Tibial artery (tissue), 4 donors: ENCODE data around the gene GBA3.

Source experiments
- DNase-seq, 2 donors: peaks; one replicate each; pipeline ENCODE4 v3.0.0-alpha.2; 2019
- H3K27ac ChIP-seq, 2 donors: fragments of 200-600 bp; sonication (generic) in 1 of 2; 1 replicate in 1 of 2; 2 replicates in 1 of 2; pipeline ENCODE4 v1.5.1; 2018 to 2019; ENCODE audit warnings: mild to moderate bottlenecking in 1 of 2
- H3K27me3 ChIP-seq, 2 donors: fragments of 200-600 bp; sonication (generic) in 1 of 2; one replicate each; pipeline versions ENCODE4 v1.5.1 to v1.6.0; 2016 to 2019
- H3K36me3 ChIP-seq, 3 donors: fragments of 200-600 bp; sonication (generic) in 2 of 3; one replicate each; pipeline ENCODE4 v1.5.1; 2016 to 2019; ENCODE audit warnings: mild to moderate bottlenecking in 2 of 3
- H3K4me1 ChIP-seq, 4 donors: fragments of 200-600 bp; sonication (generic) in 2 of 4; 1 replicate in 3 of 4; 2 replicates in 1 of 4; pipeline ENCODE4 v1.5.1; 2016 to 2019
- H3K4me3 ChIP-seq, 2 donors: fragments of 200-600 bp; sonication (generic) in 1 of 2; 1 replicate in 1 of 2; 2 replicates in 1 of 2; pipeline ENCODE4 v1.5.1; 2018 to 2019; ENCODE audit warnings: mild to moderate bottlenecking in 2 of 2
- H3K9me3 ChIP-seq, 3 donors: fragments of 200-600 bp; sonication (generic) in 1 of 3; one replicate each; pipeline ENCODE4 v1.5.1; 2016 to 2019
- CTCF ChIP-seq, 2 experiments: fragments of 200-600 bp in 1 of 2; fragments of 450-650 bp in 1 of 2; IDR thresholded peaks; one replicate each; pipeline ENCODE4 v1.5.1; 2017 to 2019; ENCODE audit warnings: antibody characterized with exemption in 2 of 2, mild to moderate bottlenecking in 1 of 2, moderate library complexity in 1 of 2
- intact Hi-C: fragments of 100-400 bp; cut with DNase I; formaldehyde crosslinking; loops from one replicate; pipeline ENCODE4 v1.15.0; 2023; ENCODE audit warnings: low total_unique reads

The GBA3 gene

GRCh38 chr4:22692736-22693135, at the start of gene GBA3:
TSS of gene GBA3 (plus strand) at chr4:22692937.
- H3K4me1 ChIP-seq = no peaks in the 10 kb centered on the region
- H3K27me3 ChIP-seq = no peaks in the 10 kb centered on the region
- H3K9me3 ChIP-seq = no peaks in the 10 kb centered on the region
- no peak for DNase-seq
- no peaks in the 10 kb centered on the region for H3K36me3 ChIP-seq
- intact Hi-C loops = loop anchor here (2.0 to 10.0 kb wide), 2 partner anchors 280 to 908 kb away; no protein-coding TSS in a partner anchor
- no peak within 1 kb of the TSS for H3K27ac ChIP-seq
- no peak for TF ChIP-seq CTCF (IDR thresholded peaks at IDR 0.05)
- H3K4me3 ChIP-seq = no peak within 1 kb of the TSS

- Histone ChIP-seq H3K4me1 (no peaks in the 10 kb centered on the region), H3K27ac (no peak overlapping the region), H3K9me3 (peaks cover 0 to 11% (median 7%) of the 10 kb centered on the region in 3 donors), H3K27me3 (no peaks in the 10 kb centered on the region), H3K4me3 (no peak overlapping the region), H3K36me3 (no peaks in the 10 kb centered on the region)
- DNase-seq = no peak
- TF ChIP-seq CTCF (IDR thresholded peaks at IDR 0.05) = no peak
- intact Hi-C loops = no loop called here
Measured at GRCh38 chr4:22643952-22644351, 48.8 kb upstream of the GBA3 start.

GRCh38 chr4:22645481-22646182, 47.1 kb upstream of the GBA3 start:
- no peak for TF ChIP-seq CTCF (IDR thresholded peaks at IDR 0.05)
- no peaks in the 10 kb centered on the region for H3K27me3 ChIP-seq
- H3K36me3 ChIP-seq = no peaks in the 10 kb centered on the region
- no peak overlapping the region for H3K4me3 ChIP-seq
- peaks cover 0 to 3% (median 0%) of the 10 kb centered on the region in 3 donors for H3K9me3 ChIP-seq
- no peak overlapping the region for H3K27ac ChIP-seq
- DNase-seq = no peak
- no peaks in the 10 kb centered on the region for H3K4me1 ChIP-seq
- intact Hi-C loops = no loop called here

- Histone ChIP-seq H3K4me3 (no peak overlapping the region), H3K4me1 (no peaks in the 10 kb centered on the region), H3K9me3 (no peaks in the 10 kb centered on the region), H3K36me3 (no peaks in the 10 kb centered on the region), H3K27me3 (no peaks in the 10 kb centered on the region), H3K27ac (no peak overlapping the region)
- TF ChIP-seq CTCF (IDR thresholded peaks at IDR 0.05) = no peak
- DNase-seq = no peak
- intact Hi-C loops = no loop called here
Measured at GRCh38 chr4:22648996-22649395, 43.7 kb upstream of the GBA3 start.

GRCh38 chr4:22650771-22651170, 42.0 kb upstream of the GBA3 start:
- H3K4me3 ChIP-seq = no peak overlapping the region
- no peak for TF ChIP-seq CTCF (IDR thresholded peaks at IDR 0.05)
- intact Hi-C loops = no loop called here
- no peak for DNase-seq
- no peaks in the 10 kb centered on the region for H3K36me3 ChIP-seq
- H3K4me1 ChIP-seq = no peaks in the 10 kb centered on the region
- H3K27me3 ChIP-seq = no peaks in the 10 kb centered on the region
- H3K27ac ChIP-seq = no peak overlapping the region
- H3K9me3 ChIP-seq = no peaks in the 10 kb centered on the region
